Heart left ventricle (tissue), 16 donors: ENCODE results near the gene NTM. TPM values are rescaled to one million over a fixed set of nuclear protein-coding genes. Genes with fewer than 3 reads are reported as not detected.
"Not testable (repeated sequence)": the region's sequence is repeated elsewhere in the genome, so short reads cannot be mapped to it uniquely, and the experiment has no call there.

Experiments used
- ATAC-seq, 4 donors: fragments of 200-7000 bp; cut with Tn5 transposase; one replicate each; pipeline ENCODE4 v1.9.1; 2020 to 2022; ENCODE audit warnings: moderate library complexity in 4 of 4, mild to moderate bottlenecking in 3 of 4, moderate number of reproducible peaks in 1 of 4
- DNase-seq, 5 donors: peaks; one replicate each; pipeline ENCODE4 v3.0.0-alpha.2; 2020
- H3K27ac ChIP-seq, 12 donors: fragments of 200-600 bp; sonication (generic) in 4 of 12; one replicate each; pipeline versions ENCODE4 v1.5.0 to v1.8.0; 2016 to 2022; ENCODE audit warnings: mild to moderate bottlenecking in 2 of 12
- H3K27me3 ChIP-seq, 9 donors: fragments of 200-600 bp; sonication (generic) in 2 of 9; one replicate each; pipeline versions ENCODE4 v1.5.1 to v1.8.0; 2016 to 2022; ENCODE audit warnings: mild to moderate bottlenecking in 3 of 9
- H3K36me3 ChIP-seq, 9 donors: fragments of 200-600 bp; sonication (generic) in 2 of 9; one replicate each; pipeline versions ENCODE4 v1.5.0 to v1.8.0; 2018 to 2022; ENCODE audit warnings: mild to moderate bottlenecking in 2 of 9
- H3K4me1 ChIP-seq, 12 donors: fragments of 200-600 bp; sonication (generic) in 4 of 12; one replicate each; pipeline versions ENCODE4 v1.5.0 to v1.8.0; 2016 to 2022; ENCODE audit warnings: mild to moderate bottlenecking in 3 of 12
- H3K4me3 ChIP-seq, 12 donors: fragments of 200-600 bp; sonication (generic) in 4 of 12; one replicate each; pipeline versions ENCODE4 v1.5.0 to v1.8.0; 2017 to 2022; ENCODE audit warnings: mild to moderate bottlenecking in 9 of 12, moderate library complexity in 4 of 12
- H3K9me3 ChIP-seq, 12 donors: fragments of 200-600 bp; sonication (generic) in 4 of 12; one replicate each; pipeline versions ENCODE4 v1.5.0 to v1.8.0; 2016 to 2022; ENCODE audit warnings: mild to moderate bottlenecking in 1 of 12
- POLR2A ChIP-seq, 2 donors: fragments of 450-650 bp; IDR thresholded peaks; one replicate each; pipeline ENCODE4 v1.6.1; 2017; ENCODE audit warnings: antibody characterized with exemption in 2 of 2, mild to moderate bottlenecking in 2 of 2, moderate library complexity in 2 of 2
- WGBS, 4 donors: extraction: QIAGEN DNeasy Blood & Tissue Kit in 2 of 4; methylation state at CpG; one replicate each; pipeline versions ENCODE4 v1.1.5 to v1.1.7; 2013 to 2018; 5-methylcytosine and 5-hydroxymethylcytosine counted together
- intact Hi-C, 10 donors: fragments of 100-400 bp; cut with DNase I; formaldehyde crosslinking; loops; one replicate each; pipeline versions ENCODE4 v1.11.1 to v1.14.2; 2022
- polyA plus RNA-seq, 2 donors: library from polyadenylated mRNA; stranded (reverse); fragments of 200-250 nt; gene quantifications; one replicate each; pipeline ENCODE4 v1.2.3, GENCODE V29; 2013
- total RNA-seq, 9 donors: library from RNA; depleted of rRNA in 2 of 9; stranded (reverse); fragments of >200 nt in 2 of 9; fragmentation: NEBNext Ultra II Directional in 3 of 9; extraction: Animal tissue kit (Norgen Biotek cat#: 25700) in 3 of 9; gene quantifications; one replicate each; pipeline versions ENCODE4 v1.1.0 to v1.2.4, GENCODE V29; 2016 to 2023
- TF ChIP-seq, protein P1 (sequence below), 12 donors: fragments of 200-600 bp; sonication (generic) in 4 of 12; IDR thresholded peaks; one replicate each; pipeline versions ENCODE4 v1.5.0 to v1.8.0; 2018 to 2022; ENCODE audit warnings: antibody characterized with exemption in 12 of 12, mild to moderate bottlenecking in 5 of 12
- donor health status: ischemic (EF 13 %, LVEDD 7.1; RV severe dilation, severe dysfunction).
- donor health status: healthy with polysubstance abuse.
- donor health status: DM: no; HTN: yes; CAD: no.
- donor health status: DM: no; HTN: no; CAD: no.
- donor health status: ischemic (EF 25% LVEDD 6.9; RV normal size, moderate dysfunction).
- donor health status: ischemic (EF 25% LVEDD 5.7; RV mildly dilated, moderate dysfunction).
- donor health status: healthy.
- donor health status: DM: yes; HTN: yes; CAD: no.
- donor health status: ischemic (EF 35%, LVEDD 5.7; RV mildly dilated, moderate dysfunction).
- donor health status: nonischemic (EF 11% LVEDD 7.7; RV severe dilation, severe dysfunction).
- donor health status: DM: yes; HTN: yes; CAD: no.
- donor health status: PGD.
- donor health status: ischemic (EF 29% LVEDD 5.4; RV normal size, mild dysfunction).
- donor health status: nonischemic (EF 23%, LVEDD 6.1; RV moderate dilation, normal function).

Gene NTM
- total and polyA plus RNA-seq, 11 donors, result 0.40 to 7.7 (median 1.5) TPM

DNA sequence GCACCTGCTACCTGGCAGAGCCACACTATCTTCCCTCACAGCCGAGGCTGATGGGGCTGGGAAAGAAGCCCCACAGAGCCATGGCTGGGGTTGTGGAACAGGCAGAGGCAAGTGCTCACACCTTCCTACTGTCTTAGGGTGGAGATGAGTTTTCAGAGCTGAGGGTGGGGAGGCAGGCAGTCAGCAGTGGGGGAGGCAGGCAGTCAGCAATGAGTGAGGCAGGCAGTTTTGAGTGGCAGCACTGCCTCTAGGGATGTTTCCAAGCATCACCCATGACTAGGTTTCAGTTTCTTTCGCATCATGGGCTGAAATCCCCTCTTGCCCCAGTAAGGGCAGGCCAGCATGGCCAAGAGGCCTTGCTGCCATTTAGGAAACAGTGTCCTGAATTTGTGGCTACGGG, 41.6 kb upstream of the NTM start:
- Histone ChIP-seq H3K9me3 (no peaks in the 10 kb centered on the region), H3K4me1 (no peaks in the 10 kb centered on the region), H3K36me3 (no peaks in the 10 kb centered on the region), H3K4me3 (no peak overlapping the region), H3K27ac (no peak overlapping the region), H3K27me3 (peaks cover 0 to 41% (median 0%) of the 10 kb centered on the region in 9 donors)
- WGBS, 4 donors, result 75 to 84% (median 82%) methylated on average over 3 of the region's 3 CpGs
- no peak for TF ChIP-seq POLR2A (IDR thresholded peaks at IDR 0.05)
- TF ChIP-seq, protein P1, sequence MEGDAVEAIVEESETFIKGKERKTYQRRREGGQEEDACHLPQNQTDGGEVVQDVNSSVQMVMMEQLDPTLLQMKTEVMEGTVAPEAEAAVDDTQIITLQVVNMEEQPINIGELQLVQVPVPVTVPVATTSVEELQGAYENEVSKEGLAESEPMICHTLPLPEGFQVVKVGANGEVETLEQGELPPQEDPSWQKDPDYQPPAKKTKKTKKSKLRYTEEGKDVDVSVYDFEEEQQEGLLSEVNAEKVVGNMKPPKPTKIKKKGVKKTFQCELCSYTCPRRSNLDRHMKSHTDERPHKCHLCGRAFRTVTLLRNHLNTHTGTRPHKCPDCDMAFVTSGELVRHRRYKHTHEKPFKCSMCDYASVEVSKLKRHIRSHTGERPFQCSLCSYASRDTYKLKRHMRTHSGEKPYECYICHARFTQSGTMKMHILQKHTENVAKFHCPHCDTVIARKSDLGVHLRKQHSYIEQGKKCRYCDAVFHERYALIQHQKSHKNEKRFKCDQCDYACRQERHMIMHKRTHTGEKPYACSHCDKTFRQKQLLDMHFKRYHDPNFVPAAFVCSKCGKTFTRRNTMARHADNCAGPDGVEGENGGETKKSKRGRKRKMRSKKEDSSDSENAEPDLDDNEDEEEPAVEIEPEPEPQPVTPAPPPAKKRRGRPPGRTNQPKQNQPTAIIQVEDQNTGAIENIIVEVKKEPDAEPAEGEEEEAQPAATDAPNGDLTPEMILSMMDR (IDR thresholded peaks at IDR 0.05), result no peak
- no peak for ATAC-seq
- DNase-seq, result no peak
- intact Hi-C loops, result no loop called here

DNA sequence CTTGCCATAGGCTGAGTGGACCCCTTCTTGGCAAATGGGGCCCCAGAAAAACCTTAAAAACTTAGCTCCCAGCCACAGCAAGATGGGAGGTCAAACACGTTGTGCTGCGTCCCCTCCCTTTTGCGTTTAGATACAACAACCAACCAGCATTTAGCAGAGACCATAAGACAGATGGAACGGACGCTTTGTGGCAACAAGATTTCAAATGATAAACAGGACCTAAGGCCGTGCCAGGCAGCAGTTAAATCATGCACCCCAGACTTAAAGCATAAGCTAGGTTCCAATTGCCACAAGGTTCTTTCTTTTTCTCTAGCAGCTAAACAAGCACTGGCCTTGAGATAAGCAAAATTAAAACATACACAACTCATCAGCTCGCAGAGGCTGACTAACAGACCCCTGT, 39.4 kb upstream of the NTM start:
- Histone ChIP-seq H3K4me3 (no peak overlapping the region), H3K36me3 (no peaks in the 10 kb centered on the region), H3K27me3 (peaks cover 0 to 44% (median 0%) of the 10 kb centered on the region in 9 donors), H3K4me1 (no peaks in the 10 kb centered on the region), H3K27ac (no peak overlapping the region), H3K9me3 (no peaks in the 10 kb centered on the region)
- TF ChIP-seq, protein P1 (IDR thresholded peaks at IDR 0.05), result no peak
- no peak for TF ChIP-seq POLR2A (IDR thresholded peaks at IDR 0.05)
- 51 to 59% (median 54%) methylated on average over 7 of the region's 7 CpGs for WGBS, 4 donors
- no peak for DNase-seq
- intact Hi-C loops, result no loop called here
- no peak for ATAC-seq

DNA sequence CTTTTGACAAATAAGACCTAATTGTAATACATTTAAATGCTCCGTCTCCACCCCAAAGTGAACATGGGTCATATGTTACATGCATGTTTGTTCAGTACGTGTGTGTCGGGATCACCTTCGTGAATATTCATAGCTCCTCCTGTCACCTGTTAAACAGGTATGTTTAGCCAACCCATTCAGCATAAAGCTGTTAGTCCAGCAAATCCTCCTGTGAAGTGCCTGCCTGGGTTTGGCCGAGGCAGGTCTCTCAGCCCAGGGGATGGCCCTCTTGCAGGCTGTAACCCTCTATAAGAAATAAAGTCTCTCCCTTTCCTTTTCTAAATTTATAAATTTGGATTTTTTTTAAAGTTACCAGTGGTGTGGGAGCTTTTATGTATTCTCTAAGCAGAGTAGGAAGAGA, 38.9 kb upstream of the NTM start:
- H3K27me3 ChIP-seq, result peaks cover 0 to 39% (median 0%) of the 10 kb centered on the region in 9 donors
- H3K9me3 ChIP-seq, result no peaks in the 10 kb centered on the region
- DNase-seq, result no peak
- WGBS, 4 donors, result 76 to 83% (median 80%) methylated on average over 5 of the region's 5 CpGs
- no peak for ATAC-seq
- H3K4me3 ChIP-seq, result no peak overlapping the region
- TF ChIP-seq, protein P1 (IDR thresholded peaks at IDR 0.05), result no peak
- no peak for TF ChIP-seq POLR2A (IDR thresholded peaks at IDR 0.05)
- H3K4me1 ChIP-seq, result no peaks in the 10 kb centered on the region
- H3K27ac ChIP-seq, result no peak overlapping the region
- intact Hi-C loops, result no loop called here
- no peaks in the 10 kb centered on the region for H3K36me3 ChIP-seq

DNA sequence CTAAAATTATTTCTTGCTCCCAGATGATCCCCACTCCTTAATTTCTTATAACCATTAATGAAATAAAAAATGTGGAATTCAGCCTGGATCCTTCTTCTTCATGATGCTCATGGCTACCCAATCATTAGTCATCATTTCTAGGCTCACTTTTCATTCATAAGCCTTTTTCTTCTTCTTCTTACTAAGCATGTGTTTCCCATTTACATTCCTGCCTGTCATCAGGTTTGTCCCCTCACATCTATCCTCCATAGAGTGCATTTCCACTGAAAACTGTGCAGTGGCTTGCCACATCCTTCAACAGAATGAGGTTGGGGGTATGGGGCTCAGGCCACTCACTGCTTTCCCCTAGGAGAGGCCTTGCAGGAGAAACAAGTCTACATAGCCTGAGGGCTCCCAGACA, 35.8 kb upstream of the NTM start:
- Histone ChIP-seq H3K4me1 (no peaks in the 10 kb centered on the region), H3K9me3 (no peaks in the 10 kb centered on the region), H3K36me3 (no peaks in the 10 kb centered on the region), H3K27me3 (peaks cover 0 to 34% (median 0%) of the 10 kb centered on the region in 9 donors), H3K4me3 (no peak overlapping the region), H3K27ac (no peak overlapping the region)
- intact Hi-C loops, result no loop called here
- no peak for ATAC-seq
- no peak for DNase-seq
- TF ChIP-seq, protein P1 (IDR thresholded peaks at IDR 0.05), result no peak
- TF ChIP-seq POLR2A (IDR thresholded peaks at IDR 0.05), result no peak

DNA sequence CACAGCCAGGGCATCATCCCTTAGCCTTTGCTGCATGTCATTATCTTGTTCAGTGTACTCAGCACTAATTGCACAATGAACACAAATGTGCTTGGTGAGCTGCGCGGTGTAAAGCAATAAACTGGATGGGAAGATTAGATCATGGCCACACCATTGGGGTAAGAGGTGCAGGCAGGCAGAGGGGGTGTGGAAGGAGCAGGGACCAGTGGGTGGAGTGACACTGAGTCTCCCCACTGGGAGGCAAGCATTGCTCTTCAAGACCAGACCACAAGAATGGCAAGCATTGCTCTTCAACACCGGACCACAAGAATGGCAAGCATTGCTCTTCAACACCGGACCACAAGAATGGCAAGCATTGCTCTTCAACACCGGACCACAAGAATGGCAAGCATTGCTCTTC, 28.5 kb upstream of the NTM start:
- DNase-seq, H3K27me3 ChIP-seq, H3K4me1 ChIP-seq, intact Hi-C loops, ATAC-seq, H3K4me3 ChIP-seq, H3K36me3 ChIP-seq, H3K27ac ChIP-seq, H3K9me3 ChIP-seq: not testable (repeated sequence)
- WGBS, 4 donors, result 69 to 87% (median 79%) methylated on average over 2 to 4 of the region's 5 CpGs

DNA sequence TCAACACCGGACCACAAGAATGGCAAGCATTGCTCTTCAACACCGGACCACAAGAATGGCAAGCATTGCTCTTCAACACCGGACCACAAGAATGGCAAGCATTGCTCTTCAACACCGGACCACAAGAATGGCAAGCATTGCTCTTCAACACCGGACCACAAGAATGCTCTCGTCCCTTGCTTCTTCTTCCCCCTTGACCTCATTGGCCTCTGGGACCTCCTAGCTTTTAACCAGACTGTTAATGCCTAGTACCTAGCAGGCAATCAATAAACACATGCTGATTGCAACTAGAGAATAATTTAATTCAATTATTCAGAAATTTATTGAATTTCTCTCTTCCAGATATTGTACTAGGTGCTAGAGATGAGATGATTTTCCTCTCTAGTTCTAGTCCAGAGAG, 28.0 kb upstream of the NTM start:
- ATAC-seq, H3K27me3 ChIP-seq, DNase-seq, H3K27ac ChIP-seq, H3K4me3 ChIP-seq, intact Hi-C loops, H3K36me3 ChIP-seq, H3K9me3 ChIP-seq, H3K4me1 ChIP-seq: not testable (repeated sequence)
- 90 to 100% (median 91%) methylated on average over 3 of the region's 6 CpGs for WGBS, 4 donors
